ENCODE data around the gene NENF. TPM values are rescaled to one million over a fixed set of nuclear protein-coding genes. Genes with fewer than 3 reads are reported as not detected.
A peak's percentile ranks its signal among the peaks of the same experiment; 100 is the strongest.

Gene NENF
- total and polyA plus RNA-seq, 10 of the 15 experiments (the other 5 are each of a cell fraction or from before 2014, with no cell fraction given) = 5.1 to 83.4 (median 42.7) TPM

- Histone ChIP-seq H3K4me1 (ENCODE audit: control insufficient read depth, insufficient read depth, low read length) (peaks cover 11% of the 10 kb centered on the region), H3K4me2 (ENCODE audit: control insufficient read depth, insufficient read depth) (no peak overlapping the region), H3K9ac (ENCODE audit: control insufficient read depth, insufficient read depth, low read length) (no peak overlapping the region), H3K4me3 (no peak overlapping the region), H4K20me1 (ENCODE audit: control insufficient read depth, insufficient read depth) (no peaks in the 10 kb centered on the region), H3K27me3 (replicated peaks in 1 of 2; ENCODE audit: control insufficient read depth in 2 of 2, insufficient read depth in 2 of 2, low read length in 1 of 2) (no peaks in the 10 kb centered on the region), H2AFZ (ENCODE audit: control insufficient read depth, low read depth, low read length) (no peak overlapping the region), H3K27ac (ENCODE audit: control insufficient read depth, insufficient read depth) (no peak overlapping the region), H3K36me3 (ENCODE audit: control insufficient read depth in 2 of 2, insufficient read depth in 2 of 2, low read length in 1 of 2) (no peaks in the 10 kb centered on the region), H3K79me2 (ENCODE audit: control insufficient read depth, insufficient read depth, low read length) (peaks cover 4% of the 10 kb centered on the region), H3K9me3 (replicated peaks; ENCODE audit: control insufficient read depth, insufficient read depth, low read length) (no peaks in the 10 kb centered on the region)
- FAIRE-seq (no peak), DNase-seq (ENCODE audit: low read depth, low spot score) (no peak), ATAC-seq (no peak)
- 97% methylated on average over 4 of the region's 4 CpGs for WGBS (ENCODE audit: insufficient coverage, insufficient replicate concordance, low lambda C conversion rate, missing lambda C conversion rate)
- TF ChIP-seq SMARCA5 (IDR thresholded peaks at IDR 0.05) = no peak
- TF ChIP-seq EGR1 (IDR thresholded peaks at IDR 0.05; ENCODE audit: borderline replicate concordance in 1 of 2, low read depth in 2 of 2, low read length in 2 of 2) = no peak
- intact Hi-C loops (cut with micrococcal nuclease; ENCODE audit: unreplicated experiment) (no loop called here), in situ Hi-C loops (cut with MboI) (no loop called here)
- ChIA-PET RAD21 (ENCODE audit: unreplicated experiment) (no interaction called here), POLR2A (interaction anchor here (0.5 kb wide), 1 partner anchor 745 kb away, joined by 6 read pairs; no protein-coding TSS in a partner anchor), SMC1A (ENCODE audit: uncharacterized antibody, unreplicated experiment) (no interaction called here), CTCF (interaction anchor here (3.0 kb wide), 1 partner anchor 21 kb away, joined by 10 read pairs; no protein-coding TSS in a partner anchor)
- BruUV-seq (replicated peaks) = no TSS peak
These were observed 2.3 kb downstream of the NENF start for GRCh38 chr1:212434992-212435391.

GRCh38 chr1:212437179-212437798, 4.6 kb downstream of the NENF start:
- no TSS peak for BruUV-seq (replicated peaks)
- in situ Hi-C loops (cut with MboI) (no loop called here), intact Hi-C loops (cut with micrococcal nuclease; ENCODE audit: unreplicated experiment) (no loop called here)
- Histone ChIP-seq H3K36me3 (ENCODE audit: control insufficient read depth in 2 of 2, insufficient read depth in 2 of 2, low read length in 1 of 2) (no peaks in the 10 kb centered on the region), H3K9ac (ENCODE audit: control insufficient read depth, insufficient read depth, low read length) (no peak overlapping the region), H3K27ac (ENCODE audit: control insufficient read depth, insufficient read depth) (no peak overlapping the region), H3K4me1 (ENCODE audit: control insufficient read depth, insufficient read depth, low read length) (peaks cover 4% of the 10 kb centered on the region), H2AFZ (ENCODE audit: control insufficient read depth, low read depth, low read length) (no peak overlapping the region), H4K20me1 (ENCODE audit: control insufficient read depth, insufficient read depth) (no peaks in the 10 kb centered on the region), H3K4me2 (ENCODE audit: control insufficient read depth, insufficient read depth) (no peak overlapping the region), H3K79me2 (ENCODE audit: control insufficient read depth, insufficient read depth, low read length) (peaks cover 6% of the 10 kb centered on the region), H3K4me3 (no peak overlapping the region), H3K9me3 (replicated peaks; ENCODE audit: control insufficient read depth, insufficient read depth, low read length) (no peaks in the 10 kb centered on the region), H3K27me3 (replicated peaks in 1 of 2; ENCODE audit: control insufficient read depth in 2 of 2, insufficient read depth in 2 of 2, low read length in 1 of 2) (no peaks in the 10 kb centered on the region)
- WGBS (ENCODE audit: insufficient coverage, insufficient replicate concordance, low lambda C conversion rate, missing lambda C conversion rate) = 81% methylated on average over 4 of the region's 4 CpGs
- ChIA-PET POLR2A (no interaction called here), CTCF (interaction anchor here (1.1 to 3.0 kb wide), 3 partner anchors 12 to 402 kb away, joined by 3 to 10 read pairs (median 4); partner anchors contain the start of genes DTL and INTS7), SMC1A (ENCODE audit: uncharacterized antibody, unreplicated experiment) (interaction anchor here (0.6 to 2.3 kb wide), 3 partner anchors 19 to 145 kb away, joined by 3 to 8 read pairs (median 3); no protein-coding TSS in a partner anchor), RAD21 (ENCODE audit: unreplicated experiment) (no interaction called here)
- TF ChIP-seq IKZF1 (conservative IDR thresholded peaks at IDR 0.05) (peak; percentile 33; the same call in 1 of the 2 replicates), CBX3 (IDR thresholded peaks at IDR 0.05; ENCODE audit: borderline replicate concordance, low read depth) (no peak), PAX5 (IDR thresholded peaks at IDR 0.05; ENCODE audit: borderline replicate concordance, low read depth, low read length) (no peak)
- FAIRE-seq (no peak), DNase-seq (ENCODE audit: low read depth, low spot score) (no peak), ATAC-seq (no peak)

Data from GM12878 (cell line).